Measurements from ENCODE around the gene ATP1A2.

ATP1A2 gene

DNA sequence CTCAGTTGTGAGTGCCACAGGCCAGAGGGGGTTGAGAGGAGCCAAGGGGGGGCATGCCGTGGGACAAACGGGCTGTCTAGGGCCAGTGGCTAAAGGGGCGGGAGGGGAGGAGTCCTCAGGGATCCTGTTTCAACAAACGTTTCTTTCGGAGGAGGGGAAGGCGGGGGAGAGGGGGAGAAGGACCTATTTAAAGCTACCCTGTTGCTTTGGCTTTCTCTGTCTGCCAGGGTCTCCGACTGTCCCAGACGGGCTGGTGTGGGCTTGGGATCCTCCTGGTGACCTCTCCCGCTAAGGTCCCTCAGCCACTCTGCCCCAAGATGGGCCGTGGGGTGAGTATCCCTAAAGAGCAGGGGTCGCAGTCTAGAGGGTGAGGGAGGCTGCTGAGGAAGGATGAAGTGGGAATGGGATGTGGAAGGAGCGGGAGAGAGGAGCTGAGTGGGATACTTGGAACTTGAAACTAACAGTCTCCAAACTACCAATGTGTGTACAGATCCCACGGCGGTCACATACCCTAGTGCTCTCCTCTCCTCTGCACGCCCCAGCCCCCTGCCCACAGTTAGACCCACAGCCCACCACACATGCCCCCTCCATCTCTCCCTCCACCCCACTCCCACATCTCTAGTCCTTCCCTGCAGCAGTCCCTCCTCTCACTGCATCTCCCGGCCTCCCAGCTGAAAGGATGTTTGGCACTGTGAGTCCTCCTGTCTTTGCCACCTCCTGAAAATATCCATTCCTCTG is at the start of gene ATP1A2:
TSS of gene ATP1A2 (plus strand) at position 215 of the 738 bp plus-strand sequence. CDS start at position 318, 103 bp downstream.
- no peak for DNase-seq

DNA sequence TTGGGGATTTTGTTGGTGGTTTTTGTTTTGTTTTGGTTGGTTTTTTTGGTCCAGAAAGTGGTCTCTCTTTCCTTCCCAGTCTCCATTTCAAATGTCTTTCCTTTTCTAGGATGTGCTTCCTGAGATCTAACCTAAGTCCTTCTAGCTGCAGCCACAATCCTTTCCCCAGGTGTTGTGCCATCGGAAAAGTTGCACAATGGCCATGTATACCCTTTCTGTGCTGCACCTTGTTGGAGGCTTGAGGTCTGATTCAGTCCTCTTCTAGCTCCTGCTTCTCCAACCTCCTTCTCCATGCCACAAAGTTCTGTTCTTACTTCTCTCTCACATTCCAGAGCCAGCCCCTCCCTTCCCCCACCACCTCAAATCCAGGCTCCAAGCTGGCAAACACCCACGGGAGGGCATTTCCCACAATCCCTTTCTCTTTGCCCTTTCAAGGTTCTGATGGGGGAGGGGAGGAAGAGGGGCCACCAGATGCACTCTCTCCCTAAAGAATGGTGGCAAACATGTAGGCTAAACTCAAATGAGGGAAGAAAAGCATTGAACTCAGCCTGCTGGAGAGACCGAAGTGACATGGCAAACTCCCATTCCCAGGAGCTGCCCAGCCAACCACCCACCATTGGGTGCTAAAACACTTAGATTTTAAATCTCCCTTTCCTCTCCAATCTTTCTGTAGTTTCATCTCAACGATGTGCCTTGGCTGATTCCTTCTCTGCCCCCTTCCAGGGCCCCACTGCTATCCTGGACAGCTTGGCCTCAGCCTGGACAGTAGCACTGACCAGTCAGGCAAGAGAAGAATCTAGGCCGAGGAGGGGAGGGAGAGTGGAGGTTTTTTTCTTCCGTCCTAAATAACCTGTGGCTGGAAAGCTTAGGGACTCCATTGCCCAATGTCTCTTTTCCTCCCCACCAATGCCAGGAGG is 48.5 kb upstream of the ATP1A2 start:
- no peak for DNase-seq

DNA sequence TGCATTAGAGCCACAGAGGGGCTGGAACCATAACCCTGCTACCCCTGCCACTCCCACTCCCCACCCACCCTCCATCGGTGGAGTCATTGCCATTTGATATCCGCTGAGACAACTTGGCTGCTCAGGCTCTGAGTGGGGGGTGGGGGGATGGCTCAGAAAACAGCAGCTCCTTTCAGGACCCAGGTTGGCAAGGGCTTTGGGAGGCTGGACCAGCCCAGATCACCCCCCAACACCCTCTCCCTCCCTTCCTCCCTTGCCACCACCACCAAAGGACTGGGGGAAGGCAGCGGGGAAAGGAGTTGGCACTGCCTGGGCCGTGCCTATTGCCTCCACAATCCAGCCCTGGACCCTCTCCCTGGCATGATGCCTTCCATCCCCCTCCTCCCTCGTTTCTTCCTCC is 47.3 kb upstream of the ATP1A2 start:
- DNase-seq: no peak

DNA sequence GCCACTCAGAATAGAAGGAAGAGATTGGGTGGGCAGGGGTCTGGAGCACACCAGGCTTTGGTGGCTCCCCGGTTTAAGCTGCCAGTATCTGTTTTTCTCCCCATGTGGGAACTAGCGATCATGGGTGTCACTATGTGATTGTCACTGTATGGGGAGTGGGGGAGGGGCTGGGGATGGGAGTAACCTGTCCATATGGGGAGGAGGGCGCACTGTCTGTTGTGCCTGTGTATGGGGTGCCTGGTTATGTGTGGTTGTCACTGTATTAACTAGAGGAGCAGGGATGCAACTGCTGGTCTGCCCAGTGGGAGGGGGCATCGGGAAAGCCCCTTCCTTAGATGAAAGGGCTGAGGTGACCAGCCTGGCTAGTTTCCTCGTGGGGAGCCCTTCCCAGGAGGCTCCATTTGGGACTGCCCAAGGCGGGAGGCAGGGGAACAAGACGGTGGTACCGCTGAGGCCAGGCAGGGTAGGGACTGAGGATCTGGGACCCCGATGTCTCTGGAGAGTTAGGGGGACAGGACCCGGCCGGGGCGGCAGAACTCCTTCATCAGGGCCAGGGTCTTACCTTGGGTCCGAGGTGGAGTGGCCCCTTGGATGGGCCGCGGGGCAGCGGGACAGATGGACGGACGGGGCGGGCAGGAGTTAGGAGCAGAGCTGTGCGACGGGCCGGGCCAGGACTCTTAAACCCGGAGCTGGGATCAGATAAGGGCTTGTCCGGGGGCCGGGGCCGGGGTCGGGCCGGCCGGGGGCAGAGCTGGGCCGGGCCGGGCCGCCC is 45.9 kb upstream of the ATP1A2 start, which contains the start of gene KCNJ10:
TSS of gene KCNJ10 (minus strand) at position 701 of the 772 bp plus-strand sequence. CDS start 27,628 bp downstream, outside the sequence.
- DNase-seq: no peak

DNA sequence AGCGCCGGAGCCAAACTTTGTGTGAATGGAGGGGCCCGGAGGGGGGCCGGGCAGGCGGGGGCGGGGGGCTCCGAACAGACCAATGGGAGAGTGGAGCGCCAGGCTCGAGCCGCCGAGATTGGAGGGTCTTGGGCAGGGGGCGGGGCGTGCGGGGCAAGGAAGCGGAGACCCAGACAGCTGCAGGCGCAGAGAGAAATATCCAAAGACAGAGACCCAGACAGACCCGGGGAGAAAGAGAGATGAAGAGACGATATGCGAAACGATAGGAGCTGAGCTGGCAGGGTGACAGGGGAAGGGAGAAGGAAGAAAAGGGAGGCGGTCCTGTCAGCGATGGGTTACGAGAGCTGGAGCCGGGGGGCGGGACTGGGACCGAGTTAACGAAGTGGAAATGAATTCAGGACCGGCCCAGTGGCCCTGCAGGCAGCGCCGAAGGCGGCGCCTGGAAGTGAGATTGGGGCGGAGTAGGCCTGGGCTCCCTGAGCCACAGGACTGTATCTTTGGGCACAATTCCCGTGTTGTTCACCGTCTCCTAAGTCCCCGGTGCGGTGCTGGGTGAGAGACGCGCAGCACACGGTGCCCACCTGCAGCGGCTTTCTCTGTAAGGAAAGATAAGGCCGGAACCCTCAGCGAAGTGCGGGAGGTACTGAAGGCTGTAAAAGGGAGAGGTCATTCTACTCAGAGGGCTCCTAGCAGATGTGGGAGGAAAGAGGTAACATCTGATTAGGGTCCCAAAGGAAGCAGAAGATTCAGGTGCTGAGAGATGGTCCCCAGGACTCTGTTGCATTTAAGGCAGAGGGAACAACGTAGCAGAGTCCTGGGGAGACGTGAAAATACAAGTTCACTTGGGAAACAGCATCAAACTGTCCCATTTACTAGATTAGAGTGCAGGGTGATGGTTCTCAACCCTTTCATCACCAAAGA is 45.1 kb upstream of the ATP1A2 start:
- DNase-seq: peak; percentile 44

DNA sequence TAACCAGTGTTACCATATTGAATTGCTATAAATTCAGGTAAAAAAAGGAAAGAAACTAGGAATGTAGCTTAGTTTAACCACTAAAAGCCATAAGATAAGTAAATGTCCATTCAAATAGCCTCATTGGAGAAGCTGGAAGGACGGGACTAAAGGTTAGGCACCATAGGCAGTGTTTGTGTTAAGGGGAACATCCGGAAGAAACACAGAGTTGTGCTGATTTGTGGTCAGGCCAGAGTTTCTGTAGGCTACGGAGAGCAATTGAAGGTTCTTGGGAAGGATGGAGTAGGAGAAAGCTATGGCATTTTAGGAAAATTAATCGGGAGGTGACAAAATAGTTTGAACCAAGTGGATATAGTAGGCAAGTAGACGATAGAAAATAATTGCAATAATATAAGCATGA is 44.3 kb upstream of the ATP1A2 start:
- DNase-seq: no peak

DNA sequence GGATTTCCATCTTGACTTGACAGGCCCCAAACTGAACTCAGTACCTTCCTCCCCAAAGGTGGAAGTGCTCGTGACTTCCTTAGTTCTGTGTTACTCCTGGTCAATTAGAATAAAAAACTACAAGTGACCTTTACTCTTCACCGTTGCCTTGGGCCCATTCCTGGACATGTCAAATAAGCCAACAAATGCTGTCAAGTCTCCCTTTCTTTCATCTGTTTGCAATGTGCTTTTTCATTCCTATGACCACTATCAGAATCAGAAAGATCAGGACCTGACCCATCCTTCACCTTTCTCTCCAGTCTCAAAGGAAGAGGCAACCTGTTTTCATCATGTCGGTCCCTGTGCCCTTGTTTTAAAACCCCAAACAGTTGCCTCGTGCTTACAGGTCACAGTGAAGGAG is 40.7 kb upstream of the ATP1A2 start:
- no peak for DNase-seq

DNA sequence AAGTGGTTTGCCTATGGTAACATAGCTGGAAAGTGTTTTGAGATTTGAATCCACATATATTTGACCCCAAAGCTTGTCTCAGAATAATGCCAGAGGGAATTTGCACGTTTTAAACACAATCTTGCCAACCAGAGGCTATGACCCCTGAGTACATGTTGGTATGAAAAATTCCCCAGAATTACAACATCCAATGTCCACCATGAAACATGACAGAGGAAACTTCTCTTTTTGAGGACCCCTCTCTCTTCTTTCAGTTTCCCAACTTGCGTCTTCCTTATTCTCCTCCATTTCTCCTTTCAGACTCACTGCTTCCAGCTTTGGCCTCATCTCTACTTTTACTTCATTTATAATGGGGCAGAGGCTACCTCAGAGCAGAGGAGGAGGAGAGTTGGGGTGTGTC is 39.7 kb upstream of the ATP1A2 start:
- DNase-seq: no peak

DNA sequence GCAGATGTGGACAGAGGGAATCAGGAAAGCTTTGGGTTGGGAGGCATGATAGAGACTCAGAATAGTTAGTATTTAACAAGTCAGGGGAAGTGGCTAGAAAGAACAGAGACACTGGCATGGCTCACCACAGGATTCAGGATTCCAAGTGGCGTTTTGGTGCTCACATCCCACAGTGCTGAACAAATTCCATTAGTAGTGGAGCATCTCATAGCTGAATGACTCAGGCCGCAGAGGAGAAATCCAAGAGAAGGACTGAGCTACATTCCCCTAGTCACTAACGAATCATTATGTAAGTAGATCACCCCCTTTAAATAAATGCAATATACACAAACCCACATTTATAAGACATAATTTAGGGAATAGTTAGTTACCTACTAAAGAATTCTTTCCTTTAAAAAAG is 39.3 kb upstream of the ATP1A2 start:
- DNase-seq: no peak

DNA sequence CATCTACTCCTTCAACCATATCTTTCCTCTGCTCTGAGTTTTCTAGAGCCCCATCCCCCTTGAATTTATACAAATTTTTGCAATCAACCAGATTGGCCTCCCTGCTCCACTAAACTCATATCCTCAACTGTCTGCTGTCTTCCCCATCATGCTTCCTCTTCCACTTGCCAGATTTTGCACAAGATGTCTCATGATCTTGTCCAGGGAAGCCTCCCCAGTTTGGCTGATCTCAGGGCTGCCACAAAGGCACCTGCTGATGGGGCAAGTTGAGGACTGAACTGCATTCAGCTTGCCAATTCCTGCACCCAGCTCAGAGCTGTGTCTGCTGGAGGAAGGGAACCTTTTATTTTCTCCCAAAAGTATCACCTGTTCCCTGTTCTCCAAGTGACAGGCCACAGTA is 38.1 kb upstream of the ATP1A2 start:
- DNase-seq: no peak

DNA sequence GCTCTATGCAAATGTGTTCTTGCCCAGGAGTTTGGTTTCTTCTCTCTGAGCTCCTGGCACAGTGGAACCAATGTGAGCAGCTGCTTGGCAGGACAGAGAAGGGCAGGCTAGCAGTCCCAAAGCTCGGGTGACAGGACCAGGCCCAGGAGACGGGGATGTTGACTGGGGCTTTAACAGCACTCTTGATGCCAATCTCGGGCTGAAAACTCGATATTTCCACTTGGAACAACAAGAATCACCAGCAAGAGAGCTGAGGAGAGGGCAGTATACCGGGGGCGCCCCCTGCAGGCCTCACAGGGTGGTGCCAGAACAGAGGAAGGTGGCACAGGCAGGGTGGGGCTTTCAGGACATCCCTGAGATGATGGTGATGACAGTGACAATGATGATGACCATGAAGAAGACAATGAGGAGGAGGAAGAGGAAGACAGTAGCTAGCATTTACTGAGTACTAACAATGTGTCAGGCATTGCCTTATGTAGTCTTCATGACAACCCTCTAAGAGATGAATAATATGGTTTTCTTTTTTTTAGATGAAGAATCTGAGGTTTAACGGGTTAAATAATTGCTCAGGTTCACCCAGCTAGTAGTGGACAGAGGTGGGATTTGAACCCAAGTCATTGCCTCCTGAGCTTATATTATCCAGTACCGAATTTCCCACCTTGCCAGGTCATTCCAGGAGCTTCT is 36.9 kb upstream of the ATP1A2 start:
- peak; percentile 52 for DNase-seq

DNA sequence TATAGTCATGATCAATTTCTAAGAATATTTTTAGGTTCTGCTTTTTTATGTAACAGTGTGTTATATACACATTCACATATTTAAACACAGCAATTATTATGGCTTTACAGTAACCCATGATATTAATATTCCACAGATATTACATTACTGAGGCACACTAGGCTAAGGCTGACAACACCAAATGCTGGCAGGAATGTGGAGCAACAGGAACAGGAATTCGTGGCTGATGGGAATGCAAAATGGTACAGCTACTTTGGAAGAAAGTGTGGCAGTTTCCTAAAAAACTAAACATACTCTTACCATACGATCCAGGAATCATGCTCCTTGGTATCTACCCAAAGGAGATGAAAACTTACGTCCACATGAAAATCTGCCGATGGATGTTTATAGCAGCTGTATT is 36.1 kb upstream of the ATP1A2 start:
- no peak for DNase-seq

DNA sequence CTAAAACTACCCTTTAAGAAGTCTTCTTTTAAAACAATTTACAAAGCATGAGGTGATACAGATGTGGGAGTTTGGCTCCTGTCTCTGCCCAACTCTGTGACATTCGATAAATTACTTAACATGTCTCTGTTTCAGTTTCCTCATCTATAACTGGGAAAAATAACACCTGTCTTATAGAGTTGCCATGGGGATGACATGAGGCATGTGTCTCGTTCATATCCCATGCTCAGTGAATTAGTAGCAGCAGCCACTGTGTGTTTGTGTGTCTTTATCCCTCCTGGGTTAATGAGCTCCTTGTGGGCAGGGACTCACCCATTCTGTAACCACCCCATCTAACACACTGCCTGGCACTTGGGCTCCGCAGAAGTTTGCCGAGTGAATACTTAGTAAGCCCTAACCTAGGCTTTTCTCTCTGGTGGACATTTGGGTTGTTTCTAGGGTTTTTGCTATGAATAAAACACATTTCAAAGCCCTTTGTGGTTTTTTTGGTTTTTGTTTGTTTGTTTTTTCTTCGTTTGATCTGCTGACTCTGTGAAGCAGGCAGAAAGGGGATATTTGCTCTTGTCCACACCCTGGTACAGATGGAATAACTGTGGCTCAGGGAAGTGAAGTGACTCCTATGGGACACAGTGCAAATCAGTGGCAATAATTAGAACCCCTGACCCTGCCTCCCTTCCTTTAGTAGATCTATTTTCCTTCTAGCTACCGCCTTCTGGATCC is 35.0 kb upstream of the ATP1A2 start:
- no peak for DNase-seq

DNA sequence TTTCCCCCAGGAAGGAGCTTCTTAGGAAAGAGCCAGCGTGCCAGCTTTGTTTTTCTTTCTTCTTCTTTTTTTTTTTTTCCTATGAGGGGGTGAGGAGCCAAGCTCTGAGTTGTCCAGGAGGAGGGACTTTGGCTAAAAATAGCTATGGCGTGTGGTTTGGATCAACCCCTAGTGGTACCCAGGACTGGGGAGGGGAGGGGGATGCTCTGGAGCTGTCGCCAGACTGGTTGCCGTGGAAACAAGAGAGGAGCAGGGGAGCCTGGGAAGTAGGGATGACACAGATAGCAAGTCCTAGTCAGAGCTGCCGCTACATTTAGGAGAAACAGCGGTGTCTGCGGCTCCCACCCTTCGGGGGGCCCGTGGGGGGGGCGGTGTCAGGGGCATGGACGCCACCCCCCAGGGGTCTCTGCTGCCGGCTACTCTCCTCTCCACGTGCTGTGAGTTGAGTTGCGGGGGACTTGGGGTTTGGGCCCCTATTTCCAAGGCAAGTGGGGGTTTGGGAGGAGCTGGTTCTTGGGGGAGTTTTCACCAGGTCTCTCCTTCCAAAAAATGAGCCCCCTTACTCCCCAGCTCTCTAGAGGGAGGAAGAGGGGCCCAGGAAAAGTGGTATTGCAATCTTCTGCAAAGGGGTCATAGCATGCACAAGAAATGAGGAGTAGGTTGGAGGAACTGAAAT is 34.2 kb upstream of the ATP1A2 start, which contains the start of gene KCNJ9:
TSS of gene KCNJ9 (plus strand) at position 278 of the 676 bp plus-strand sequence. CDS start 2,493 bp downstream, outside the sequence.
- no peak for DNase-seq

DNA sequence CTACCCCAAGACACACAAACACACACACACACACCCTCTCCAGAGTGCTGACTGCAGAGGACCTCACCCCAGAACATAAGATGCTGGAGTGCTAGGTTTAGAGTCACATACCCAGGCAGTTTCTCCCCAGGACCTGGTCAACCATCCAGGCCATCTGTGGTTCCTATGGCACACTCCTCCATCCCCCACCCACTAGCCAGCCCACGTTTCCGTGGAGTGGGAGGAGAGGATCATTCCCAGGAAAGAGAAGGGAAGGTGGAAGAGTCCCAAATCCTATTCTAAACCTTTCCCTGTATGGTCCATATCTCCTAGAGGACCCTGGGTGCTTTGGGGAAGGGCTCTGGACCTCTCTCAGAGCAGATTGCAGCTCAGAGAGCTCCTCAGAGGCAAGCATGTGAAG is 33.1 kb upstream of the ATP1A2 start:
- no peak for DNase-seq

DNA sequence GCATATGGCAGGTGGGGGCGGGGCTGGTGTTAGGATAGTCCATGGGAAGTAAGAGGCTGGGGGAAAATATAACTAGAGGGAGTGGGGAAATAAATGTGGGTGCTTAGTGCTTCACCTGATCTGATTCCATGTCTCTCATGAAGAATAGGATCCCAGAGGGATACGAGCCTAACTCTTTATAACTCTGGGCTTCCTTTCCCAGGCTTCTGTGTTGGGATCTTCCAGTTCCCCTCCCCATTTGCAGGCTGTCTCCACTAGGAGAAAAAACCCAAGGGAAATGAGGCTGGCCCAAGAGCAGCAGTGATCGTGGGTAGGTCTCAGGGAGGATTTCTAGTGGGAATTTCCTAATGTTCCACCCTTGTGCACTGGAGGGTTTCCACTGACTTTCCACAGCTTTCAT is 32.6 kb upstream of the ATP1A2 start:
- DNase-seq: no peak

DNA sequence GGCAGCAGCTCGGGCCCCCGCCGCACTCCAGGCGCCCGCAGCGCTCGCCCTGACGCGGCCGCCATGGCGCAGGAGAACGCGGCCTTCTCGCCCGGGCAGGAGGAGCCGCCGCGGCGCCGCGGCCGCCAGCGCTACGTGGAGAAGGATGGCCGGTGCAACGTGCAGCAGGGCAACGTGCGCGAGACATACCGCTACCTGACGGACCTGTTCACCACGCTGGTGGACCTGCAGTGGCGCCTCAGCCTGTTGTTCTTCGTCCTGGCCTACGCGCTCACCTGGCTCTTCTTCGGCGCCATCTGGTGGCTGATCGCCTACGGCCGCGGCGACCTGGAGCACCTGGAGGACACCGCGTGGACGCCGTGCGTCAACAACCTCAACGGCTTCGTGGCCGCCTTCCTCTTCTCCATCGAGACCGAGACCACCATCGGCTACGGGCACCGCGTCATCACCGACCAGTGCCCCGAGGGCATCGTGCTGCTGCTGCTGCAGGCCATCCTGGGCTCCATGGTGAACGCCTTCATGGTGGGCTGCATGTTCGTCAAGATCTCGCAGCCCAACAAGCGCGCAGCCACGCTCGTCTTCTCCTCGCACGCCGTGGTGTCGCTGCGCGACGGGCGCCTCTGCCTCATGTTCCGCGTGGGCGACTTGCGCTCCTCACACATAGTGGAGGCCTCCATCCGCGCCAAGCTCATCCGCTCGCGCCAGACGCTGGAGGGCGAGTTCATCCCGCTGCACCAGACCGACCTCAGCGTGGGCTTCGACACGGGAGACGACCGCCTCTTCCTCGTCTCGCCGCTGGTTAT is 31.4 kb upstream of the ATP1A2 start:
- peak; percentile 72 for DNase-seq

DNA sequence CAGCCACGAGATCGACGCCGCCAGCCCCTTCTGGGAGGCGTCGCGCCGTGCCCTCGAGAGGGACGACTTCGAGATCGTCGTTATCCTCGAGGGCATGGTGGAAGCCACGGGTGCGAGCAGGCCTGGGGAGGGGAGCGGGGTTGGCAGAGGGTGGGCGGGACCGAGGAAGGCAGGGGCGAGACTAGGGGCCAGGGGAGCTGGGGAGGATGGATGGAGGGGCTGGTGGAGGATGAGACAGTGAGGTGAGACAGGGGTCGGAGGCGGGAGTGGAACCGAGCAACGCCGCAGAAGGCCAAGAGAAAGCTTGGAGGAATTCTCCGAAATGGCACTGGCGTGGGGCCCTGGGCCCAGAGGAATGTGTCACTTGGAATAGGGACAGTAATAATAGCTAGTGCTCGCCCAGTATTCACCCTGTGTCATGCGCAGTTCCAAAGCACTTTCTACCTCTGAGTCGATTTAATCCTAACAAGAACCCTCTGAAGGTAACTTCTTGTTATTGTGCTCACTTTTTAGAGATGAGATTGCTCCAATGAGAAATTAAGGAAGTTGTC is 30.7 kb upstream of the ATP1A2 start:
- no peak for DNase-seq
